HG03460 (cell line): ENCODE data around the gene ZNF608.

Source experiments
- ATAC-seq: cut with Tn5 transposase; IDR thresholded peaks from one replicate; pipeline ENCODE4 v1.9.1; 2021; ENCODE audit not compliant: unreplicated experiment

The ZNF608 gene

GRCh38 chr5:124719113-124719967 is 27.1 kb downstream of the ZNF608 start:
- no peak for ATAC-seq

GRCh38 chr5:124718380-124718789 is 28.1 kb downstream of the ZNF608 start:
- ATAC-seq: no peak

GRCh38 chr5:124716169-124716568 is 30.3 kb downstream of the ZNF608 start:
- ATAC-seq: no peak

- ATAC-seq: no peak
These were observed 31.5 kb downstream of the ZNF608 start for GRCh38 chr5:124714910-124715309.

- no peak for ATAC-seq
These were observed 32.8 kb downstream of the ZNF608 start for GRCh38 chr5:124713595-124713994.

- no peak for ATAC-seq
These were observed 33.6 kb downstream of the ZNF608 start for GRCh38 chr5:124712731-124713305.

- no peak for ATAC-seq
These were observed 38.4 kb downstream of the ZNF608 start for GRCh38 chr5:124708086-124708485.

- ATAC-seq: no peak
These were observed 38.9 kb downstream of the ZNF608 start for GRCh38 chr5:124707520-124707919.

- ATAC-seq: no peak
These were observed 39.6 kb downstream of the ZNF608 start for GRCh38 chr5:124706729-124707361.

- ATAC-seq: no peak
These were observed 40.4 kb downstream of the ZNF608 start for GRCh38 chr5:124706051-124706450.

GRCh38 chr5:124705577-124705976 is 40.9 kb downstream of the ZNF608 start:
- ATAC-seq: no peak

GRCh38 chr5:124704594-124705284 is 41.7 kb downstream of the ZNF608 start:
- ATAC-seq: peak; percentile 84

GRCh38 chr5:124703995-124704394 is 42.4 kb downstream of the ZNF608 start:
- no peak for ATAC-seq

- ATAC-seq: no peak
These were observed 43.9 kb downstream of the ZNF608 start for GRCh38 chr5:124702525-124702924.

- no peak for ATAC-seq
These were observed 44.5 kb downstream of the ZNF608 start for GRCh38 chr5:124701873-124702425.

- ATAC-seq: no peak
These were observed 45.4 kb downstream of the ZNF608 start for GRCh38 chr5:124701016-124701415.

- no peak for ATAC-seq
These were observed 46.1 kb downstream of the ZNF608 start for GRCh38 chr5:124700333-124700732.

- ATAC-seq: no peak
These were observed 47.7 kb downstream of the ZNF608 start for GRCh38 chr5:124698770-124699169.

GRCh38 chr5:124697933-124698591 is 48.4 kb downstream of the ZNF608 start:
- no peak for ATAC-seq

- ATAC-seq: no peak
These were observed 48.9 kb downstream of the ZNF608 start for GRCh38 chr5:124697501-124697900.

- no peak for ATAC-seq
These were observed 49.5 kb downstream of the ZNF608 start for GRCh38 chr5:124696898-124697297.
